Measurements from ENCODE around the gene ARL2.
"Not testable (repeated sequence)": the region's sequence is repeated elsewhere in the genome, so short reads cannot be mapped to it uniquely, and the experiment has no call there.

The ARL2 gene

GRCh38 chr11:64999478-64999877 lies 14.5 kb upstream of the ARL2 start:
- Histone ChIP-seq H3K27me3 (ENCODE audit: insufficient read depth, low read depth) (peaks cover 11% of the 10 kb centered on the region; the same call in 1 of the 2 replicates), H3K4me2 (no peak overlapping the region), H4K20me1 (ENCODE audit: insufficient read depth) (no peaks in the 10 kb centered on the region), H3K4me3 (IDR thresholded peaks at IDR 0.05; ENCODE audit: insufficient read depth, low read depth, low read length) (no peak overlapping the region), H3K36me3 (ENCODE audit: insufficient read depth) (no peaks in the 10 kb centered on the region), H3K27ac (no peak overlapping the region), H3K4me1 (ENCODE audit: low read depth, poor library complexity, severe bottlenecking) (no peaks in the 10 kb centered on the region), H3K79me2 (ENCODE audit: insufficient read depth, low read depth) (no peaks in the 10 kb centered on the region), H3K9ac (no peak overlapping the region), H2AFZ (ENCODE audit: low read depth) (no peak overlapping the region)
- TF ChIP-seq CTCF (conservative IDR thresholded peaks at IDR 0.05; ENCODE audit: low read depth, low read length), result no peak

- Histone ChIP-seq H3K27me3 (ENCODE audit: insufficient read depth, low read depth) (peaks cover 3% of the 10 kb centered on the region; the same call in 1 of the 2 replicates), H4K20me1 (ENCODE audit: insufficient read depth) (no peaks in the 10 kb centered on the region), H3K4me2 (no peak overlapping the region), H2AFZ (ENCODE audit: low read depth) (no peak overlapping the region), H3K9ac (no peak overlapping the region), H3K36me3 (ENCODE audit: insufficient read depth) (no peaks in the 10 kb centered on the region), H3K4me3 (IDR thresholded peaks at IDR 0.05; ENCODE audit: insufficient read depth, low read depth, low read length) (no peak overlapping the region), H3K27ac (no peak overlapping the region), H3K79me2 (ENCODE audit: insufficient read depth, low read depth) (no peaks in the 10 kb centered on the region), H3K4me1 (ENCODE audit: low read depth, poor library complexity, severe bottlenecking) (no peaks in the 10 kb centered on the region)
- TF ChIP-seq CTCF (conservative IDR thresholded peaks at IDR 0.05; ENCODE audit: low read depth, low read length), result no peak
These were observed 11.3 kb upstream of the ARL2 start for GRCh38 chr11:65002706-65003105.

GRCh38 chr11:65003282-65003681 lies 10.7 kb upstream of the ARL2 start:
- Histone ChIP-seq H3K27me3 (ENCODE audit: insufficient read depth, low read depth) (peaks cover 3% of the 10 kb centered on the region; the same call in 1 of the 2 replicates), H3K36me3 (ENCODE audit: insufficient read depth) (no peaks in the 10 kb centered on the region), H3K4me3 (IDR thresholded peaks at IDR 0.05; ENCODE audit: insufficient read depth, low read depth, low read length) (no peak overlapping the region), H3K9ac (no peak overlapping the region), H2AFZ (ENCODE audit: low read depth) (no peak overlapping the region), H3K79me2 (ENCODE audit: insufficient read depth, low read depth) (no peaks in the 10 kb centered on the region), H4K20me1 (ENCODE audit: insufficient read depth) (no peaks in the 10 kb centered on the region), H3K27ac (no peak overlapping the region), H3K4me1 (ENCODE audit: low read depth, poor library complexity, severe bottlenecking) (no peaks in the 10 kb centered on the region), H3K4me2 (no peak overlapping the region)
- no peak for TF ChIP-seq CTCF (conservative IDR thresholded peaks at IDR 0.05; ENCODE audit: low read depth, low read length)

- H3K4me2 ChIP-seq; H3K79me2 ChIP-seq (ENCODE audit: insufficient read depth, low read depth); H3K36me3 ChIP-seq (ENCODE audit: insufficient read depth); H4K20me1 ChIP-seq (ENCODE audit: insufficient read depth); H2AFZ ChIP-seq (ENCODE audit: low read depth); H3K9ac ChIP-seq; H3K4me3 ChIP-seq (IDR thresholded peaks at IDR 0.05; ENCODE audit: insufficient read depth, low read depth, low read length); H3K27ac ChIP-seq; H3K27me3 ChIP-seq (ENCODE audit: insufficient read depth, low read depth); H3K4me1 ChIP-seq (ENCODE audit: low read depth, poor library complexity, severe bottlenecking): not testable (repeated sequence)
These were observed 10.0 kb upstream of the ARL2 start for GRCh38 chr11:65003968-65004367.

GRCh38 chr11:65008016-65008415 lies 5.9 kb upstream of the ARL2 start:
- peaks cover under 1% of the 10 kb centered on the region for H3K4me1 ChIP-seq (ENCODE audit: low read depth, poor library complexity, severe bottlenecking)
- TF ChIP-seq CTCF (conservative IDR thresholded peaks at IDR 0.05; ENCODE audit: low read depth, low read length), result no peak
- H3K27me3 ChIP-seq (ENCODE audit: insufficient read depth, low read depth), result no peaks in the 10 kb centered on the region; the same call in 1 of the 2 replicates
- H3K36me3 ChIP-seq (ENCODE audit: insufficient read depth), result no peaks in the 10 kb centered on the region
- no peak overlapping the region for H2AFZ ChIP-seq (ENCODE audit: low read depth)
- H4K20me1 ChIP-seq (ENCODE audit: insufficient read depth), result no peaks in the 10 kb centered on the region
- no peak overlapping the region for H3K4me3 ChIP-seq (IDR thresholded peaks at IDR 0.05; ENCODE audit: insufficient read depth, low read depth, low read length)
- no peak overlapping the region for H3K27ac ChIP-seq
- H3K79me2 ChIP-seq (ENCODE audit: insufficient read depth, low read depth), result no peaks in the 10 kb centered on the region
- H3K4me2 ChIP-seq, result no peak overlapping the region
- no peak overlapping the region for H3K9ac ChIP-seq

Data from KMS-11 (cell line).